ENCODE measurements around the gene SHISAL1.

Gene SHISAL1

GRCh38 chr22:44287121-44287693 lies 25.5 kb downstream of the SHISAL1 start:
- Histone ChIP-seq H3K9me3 (ENCODE audit: insufficient read depth, low read length, severe bottlenecking) (no peaks in the 10 kb centered on the region), H3K4me1 (ENCODE audit: insufficient read depth, low read length) (no peaks in the 10 kb centered on the region), H4K20me1 (ENCODE audit: insufficient read depth, low read length) (peaks cover 6% of the 10 kb centered on the region; the same call in 1 of the 2 replicates), H3K36me3 (ENCODE audit: insufficient read depth, low read length) (no peaks in the 10 kb centered on the region), H3K9ac (ENCODE audit: low read depth, low read length) (no peak overlapping the region), H2AFZ (ENCODE audit: low read depth, low read length) (no peak overlapping the region), H3K4me3 (ENCODE audit: low read depth in 1 of 2, low read length in 2 of 2) (no peak overlapping the region), H3K4me2 (ENCODE audit: insufficient read depth, low read length) (no peak overlapping the region), H3K27ac (ENCODE audit: low read length) (no peak overlapping the region), H3K79me2 (ENCODE audit: insufficient read depth, low read length) (no peaks in the 10 kb centered on the region), H3K27me3 (ENCODE audit: insufficient read depth, low read length, poor library complexity) (peaks cover 5% of the 10 kb centered on the region)
- ATAC-seq (ENCODE audit: insufficient read depth, low read depth), result no peak
- TF ChIP-seq EZH2 (IDR thresholded peaks at IDR 0.05; ENCODE audit: borderline replicate concordance, low read depth, low read length, severe bottlenecking), result no peak
- TF ChIP-seq CTCF (IDR thresholded peaks at IDR 0.05; ENCODE audit: borderline replicate concordance, extremely low read depth, low read length, poor library complexity, severe bottlenecking), result no peak
- DNase-seq, result no peak

GRCh38 chr22:44286646-44287045 lies 26.1 kb downstream of the SHISAL1 start:
- Histone ChIP-seq H3K27me3 (ENCODE audit: insufficient read depth, low read length, poor library complexity) (peaks cover 5% of the 10 kb centered on the region), H4K20me1 (ENCODE audit: insufficient read depth, low read length) (peaks cover 6% of the 10 kb centered on the region; the same call in 1 of the 2 replicates), H3K4me1 (ENCODE audit: insufficient read depth, low read length) (no peaks in the 10 kb centered on the region), H3K27ac (ENCODE audit: low read length) (no peak overlapping the region), H3K9me3 (ENCODE audit: insufficient read depth, low read length, severe bottlenecking) (no peaks in the 10 kb centered on the region), H3K4me2 (ENCODE audit: insufficient read depth, low read length) (no peak overlapping the region), H2AFZ (ENCODE audit: low read depth, low read length) (no peak overlapping the region), H3K4me3 (ENCODE audit: low read depth in 1 of 2, low read length in 2 of 2) (no peak overlapping the region), H3K9ac (ENCODE audit: low read depth, low read length) (no peak overlapping the region), H3K79me2 (ENCODE audit: insufficient read depth, low read length) (no peaks in the 10 kb centered on the region), H3K36me3 (ENCODE audit: insufficient read depth, low read length) (no peaks in the 10 kb centered on the region)
- no peak for TF ChIP-seq EZH2 (IDR thresholded peaks at IDR 0.05; ENCODE audit: borderline replicate concordance, low read depth, low read length, severe bottlenecking)
- no peak for TF ChIP-seq CTCF (IDR thresholded peaks at IDR 0.05; ENCODE audit: borderline replicate concordance, extremely low read depth, low read length, poor library complexity, severe bottlenecking)
- ATAC-seq (ENCODE audit: insufficient read depth, low read depth), result no peak
- no peak for DNase-seq

- DNase-seq, result no peak
- H3K27me3 ChIP-seq (ENCODE audit: insufficient read depth, low read length, poor library complexity), result peaks cover 10% of the 10 kb centered on the region
Observed at GRCh38 chr22:44284711-44285110, 28.0 kb downstream of the SHISAL1 start.

More at GRCh38 chr22:44284711-44285110, 28.0 kb downstream of the SHISAL1 start:
- H2AFZ ChIP-seq (ENCODE audit: low read depth, low read length), result no peak overlapping the region
- H3K4me2 ChIP-seq (ENCODE audit: insufficient read depth, low read length), result no peak overlapping the region
- no peaks in the 10 kb centered on the region for H3K9me3 ChIP-seq (ENCODE audit: insufficient read depth, low read length, severe bottlenecking)
- H4K20me1 ChIP-seq (ENCODE audit: insufficient read depth, low read length), result peaks cover 12% of the 10 kb centered on the region
- no peak overlapping the region for H3K9ac ChIP-seq (ENCODE audit: low read depth, low read length)
- no peaks in the 10 kb centered on the region for H3K79me2 ChIP-seq (ENCODE audit: insufficient read depth, low read length)
- no peak overlapping the region for H3K27ac ChIP-seq (ENCODE audit: low read length)
- ATAC-seq (ENCODE audit: insufficient read depth, low read depth), result no peak
- no peak overlapping the region for H3K4me3 ChIP-seq (ENCODE audit: low read depth in 1 of 2, low read length in 2 of 2)
- no peaks in the 10 kb centered on the region for H3K36me3 ChIP-seq (ENCODE audit: insufficient read depth, low read length)
- TF ChIP-seq CTCF (IDR thresholded peaks at IDR 0.05; ENCODE audit: borderline replicate concordance, extremely low read depth, low read length, poor library complexity, severe bottlenecking) (no peak), EZH2 (IDR thresholded peaks at IDR 0.05; ENCODE audit: borderline replicate concordance, low read depth, low read length, severe bottlenecking) (no peak)
- H3K4me1 ChIP-seq (ENCODE audit: insufficient read depth, low read length), result no peaks in the 10 kb centered on the region
